ENCODE measurements around the gene ARHGAP28. TPM values are rescaled to one million over a fixed set of nuclear protein-coding genes. Genes with fewer than 3 reads are reported as not detected.

The ARHGAP28 gene
- total and polyA plus RNA-seq, 7 experiments from 2014 or later: not detected

GRCh38 chr18:6942742-6943141 lies 213.2 kb downstream of the ARHGAP28 start:
- no peaks in the 10 kb centered on the region for H3K36me3 ChIP-seq (ENCODE audit: control insufficient read depth in 2 of 3, insufficient read depth in 3 of 3, low read length in 3 of 3)
- ChIA-PET POLR2A (no interaction called here), CTCF (no interaction called here)
- Mint-ChIP-seq H3K27me3 (peaks cover 0 to 10% (median 4%) of the 10 kb centered on the region in 5 donors), H3K9me3 (peaks cover 0 to 4% (median 0%) of the 10 kb centered on the region in 11 donors), H3K36me3 (no peaks in the 10 kb centered on the region), H3K4me1 (peaks cover 0 to 2% (median 0%) of the 10 kb centered on the region in 7 donors), H3K4me3 (no peak overlapping the region), H3K27ac (no peak overlapping the region)
- no peaks in the 10 kb centered on the region for H3K9me3 ChIP-seq (ENCODE audit: control insufficient read depth in 2 of 3, low read length in 3 of 3)
- intact Hi-C loops (cut with micrococcal nuclease): no loop called here
- no peak overlapping the region for H3K27ac ChIP-seq (ENCODE audit: low read depth, low read length)
- ATAC-seq (no peak), DNase-seq (no peak)
- H3K4me3 ChIP-seq (ENCODE audit: low read length): no peak overlapping the region
- no peaks in the 10 kb centered on the region for H3K27me3 ChIP-seq (ENCODE audit: control insufficient read depth in 2 of 2, insufficient read depth in 2 of 2, low read length in 2 of 2)
- no peaks in the 10 kb centered on the region for H3K4me1 ChIP-seq (ENCODE audit: control insufficient read depth in 2 of 2, insufficient read depth in 2 of 2, low read length in 2 of 2)

GRCh38 chr18:6943143-6943542 lies 213.6 kb downstream of the ARHGAP28 start:
- no peaks in the 10 kb centered on the region for H3K4me1 ChIP-seq (ENCODE audit: control insufficient read depth in 2 of 2, insufficient read depth in 2 of 2, low read length in 2 of 2)
- DNase-seq (no peak), ATAC-seq (no peak)
- Mint-ChIP-seq H3K4me1 (no peaks in the 10 kb centered on the region), H3K27me3 (peaks cover 0 to 6% (median 3%) of the 10 kb centered on the region in 5 donors), H3K36me3 (no peaks in the 10 kb centered on the region), H3K27ac (no peak overlapping the region), H3K4me3 (no peak overlapping the region), H3K9me3 (peaks cover 0 to 4% (median 0%) of the 10 kb centered on the region in 11 donors)
- H3K27me3 ChIP-seq (ENCODE audit: control insufficient read depth in 2 of 2, insufficient read depth in 2 of 2, low read length in 2 of 2): no peaks in the 10 kb centered on the region
- H3K27ac ChIP-seq (ENCODE audit: low read depth, low read length): no peak overlapping the region
- intact Hi-C loops (cut with micrococcal nuclease): no loop called here
- no peak overlapping the region for H3K4me3 ChIP-seq (ENCODE audit: low read length)
- no peaks in the 10 kb centered on the region for H3K9me3 ChIP-seq (ENCODE audit: control insufficient read depth in 2 of 3, low read length in 3 of 3)
- CTCF ChIA-PET: no interaction called here
- H3K36me3 ChIP-seq (ENCODE audit: control insufficient read depth in 2 of 3, insufficient read depth in 3 of 3, low read length in 3 of 3): no peaks in the 10 kb centered on the region
- POLR2A ChIA-PET: no interaction called here

GRCh38 chr18:6947338-6948030 lies 218.0 kb downstream of the ARHGAP28 start:
- peaks cover 0 to 6% (median 2%) of the 10 kb centered on the region in 11 donors for H3K9me3 Mint-ChIP-seq
- CTCF ChIA-PET: no interaction called here
- no peak overlapping the region for H3K27ac ChIP-seq (ENCODE audit: low read depth, low read length)
- no peak overlapping the region for H3K27ac Mint-ChIP-seq
- H3K4me3 ChIP-seq (ENCODE audit: low read length): no peak overlapping the region
- no peaks in the 10 kb centered on the region for H3K27me3 ChIP-seq (ENCODE audit: control insufficient read depth in 2 of 2, insufficient read depth in 2 of 2, low read length in 2 of 2)
- DNase-seq (no peak), ATAC-seq (no peak)
- intact Hi-C loops (cut with micrococcal nuclease): no loop called here
- no peak overlapping the region for H3K4me3 Mint-ChIP-seq
- H3K4me1 ChIP-seq (ENCODE audit: control insufficient read depth in 2 of 2, insufficient read depth in 2 of 2, low read length in 2 of 2): no peaks in the 10 kb centered on the region
- no peaks in the 10 kb centered on the region for H3K4me1 Mint-ChIP-seq
- H3K27me3 Mint-ChIP-seq: peaks cover 0 to 3% (median 0%) of the 10 kb centered on the region in 5 donors
- peaks cover 0 to 4% (median 0%) of the 10 kb centered on the region in 5 donors for H3K36me3 Mint-ChIP-seq
- no peaks in the 10 kb centered on the region for H3K9me3 ChIP-seq (ENCODE audit: control insufficient read depth in 2 of 3, low read length in 3 of 3)
- POLR2A ChIA-PET: no interaction called here
- H3K36me3 ChIP-seq (ENCODE audit: control insufficient read depth in 2 of 3, insufficient read depth in 3 of 3, low read length in 3 of 3): no peaks in the 10 kb centered on the region

- Histone ChIP-seq H3K4me3 (ENCODE audit: low read length) (no peak overlapping the region), H3K4me1 (ENCODE audit: control insufficient read depth in 2 of 2, insufficient read depth in 2 of 2, low read length in 2 of 2) (no peaks in the 10 kb centered on the region), H3K27ac (ENCODE audit: low read depth, low read length) (no peak overlapping the region), H3K9me3 (ENCODE audit: control insufficient read depth in 2 of 3, low read length in 3 of 3) (no peaks in the 10 kb centered on the region), H3K36me3 (ENCODE audit: control insufficient read depth in 2 of 3, insufficient read depth in 3 of 3, low read length in 3 of 3) (no peaks in the 10 kb centered on the region), H3K27me3 (ENCODE audit: control insufficient read depth in 2 of 2, insufficient read depth in 2 of 2, low read length in 2 of 2) (no peaks in the 10 kb centered on the region)
- POLR2A ChIA-PET: no interaction called here
- Mint-ChIP-seq H3K27me3 (peaks cover 0 to 3% (median 0%) of the 10 kb centered on the region in 5 donors), H3K9me3 (peaks cover 0 to 7% (median 2%) of the 10 kb centered on the region in 11 donors), H3K27ac (no peak overlapping the region), H3K4me3 (no peak overlapping the region), H3K36me3 (peaks cover 0 to 4% (median 0%) of the 10 kb centered on the region in 5 donors), H3K4me1 (no peaks in the 10 kb centered on the region)
- CTCF ChIA-PET: no interaction called here
- no peak for ATAC-seq
- DNase-seq: no peak
- intact Hi-C loops (cut with micrococcal nuclease): no loop called here
Measured at GRCh38 chr18:6948281-6949055, 219.0 kb downstream of the ARHGAP28 start.

GRCh38 chr18:6949800-6950586 lies 220.5 kb downstream of the ARHGAP28 start:
- no peak overlapping the region for H3K4me3 ChIP-seq (ENCODE audit: low read length)
- H3K27ac ChIP-seq (ENCODE audit: low read depth, low read length): no peak overlapping the region
- H3K4me1 ChIP-seq (ENCODE audit: control insufficient read depth in 2 of 2, insufficient read depth in 2 of 2, low read length in 2 of 2): no peaks in the 10 kb centered on the region
- H3K9me3 Mint-ChIP-seq: peaks cover 0 to 10% (median 4%) of the 10 kb centered on the region in 11 donors
- no peak for DNase-seq
- H3K4me1 Mint-ChIP-seq: no peaks in the 10 kb centered on the region
- H3K27me3 ChIP-seq (ENCODE audit: control insufficient read depth in 2 of 2, insufficient read depth in 2 of 2, low read length in 2 of 2): no peaks in the 10 kb centered on the region
- no peaks in the 10 kb centered on the region for H3K36me3 ChIP-seq (ENCODE audit: control insufficient read depth in 2 of 3, insufficient read depth in 3 of 3, low read length in 3 of 3)
- H3K9me3 ChIP-seq (ENCODE audit: control insufficient read depth in 2 of 3, low read length in 3 of 3): no peaks in the 10 kb centered on the region
- intact Hi-C loops (cut with micrococcal nuclease): no loop called here
- no peak overlapping the region for H3K4me3 Mint-ChIP-seq
- ChIA-PET POLR2A (no interaction called here), CTCF (no interaction called here)
- no peak overlapping the region for H3K27ac Mint-ChIP-seq
- H3K27me3 Mint-ChIP-seq: peaks cover 0 to 2% (median 0%) of the 10 kb centered on the region in 5 donors
- no peak for ATAC-seq
- H3K36me3 Mint-ChIP-seq: peaks cover 0 to 4% (median 0%) of the 10 kb centered on the region in 5 donors

- H3K4me3 ChIP-seq (ENCODE audit: low read length): no peak overlapping the region
- H3K36me3 Mint-ChIP-seq: peaks cover 0 to 4% (median 0%) of the 10 kb centered on the region in 5 donors
Measured at GRCh38 chr18:6950641-6951040, 221.1 kb downstream of the ARHGAP28 start.

More at GRCh38 chr18:6950641-6951040, 221.1 kb downstream of the ARHGAP28 start:
- intact Hi-C loops (cut with micrococcal nuclease): no loop called here
- no peak for DNase-seq
- Histone ChIP-seq H3K9me3 (ENCODE audit: control insufficient read depth in 2 of 3, low read length in 3 of 3) (no peaks in the 10 kb centered on the region), H3K4me1 (ENCODE audit: control insufficient read depth in 2 of 2, insufficient read depth in 2 of 2, low read length in 2 of 2) (no peaks in the 10 kb centered on the region), H3K27me3 (ENCODE audit: control insufficient read depth in 2 of 2, insufficient read depth in 2 of 2, low read length in 2 of 2) (no peaks in the 10 kb centered on the region), H3K27ac (ENCODE audit: low read depth, low read length) (no peak overlapping the region), H3K36me3 (ENCODE audit: control insufficient read depth in 2 of 3, insufficient read depth in 3 of 3, low read length in 3 of 3) (no peaks in the 10 kb centered on the region)
- Mint-ChIP-seq H3K4me1 (no peaks in the 10 kb centered on the region), H3K27me3 (no peaks in the 10 kb centered on the region), H3K27ac (no peak overlapping the region), H3K4me3 (no peak overlapping the region), H3K9me3 (peaks cover 0 to 10% (median 5%) of the 10 kb centered on the region in 11 donors)
- ATAC-seq: no peak
- CTCF ChIA-PET: no interaction called here
- POLR2A ChIA-PET: no interaction called here
